GM21526 (cell line): ENCODE results near the gene HIVEP3.

Experiments used
- ATAC-seq: cut with Tn5 transposase; IDR thresholded peaks from one replicate; pipeline ENCODE4 v1.9.1; 2021; ENCODE audit warnings: moderate library complexity; ENCODE audit not compliant: unreplicated experiment, low FRiP score

Gene HIVEP3

DNA sequence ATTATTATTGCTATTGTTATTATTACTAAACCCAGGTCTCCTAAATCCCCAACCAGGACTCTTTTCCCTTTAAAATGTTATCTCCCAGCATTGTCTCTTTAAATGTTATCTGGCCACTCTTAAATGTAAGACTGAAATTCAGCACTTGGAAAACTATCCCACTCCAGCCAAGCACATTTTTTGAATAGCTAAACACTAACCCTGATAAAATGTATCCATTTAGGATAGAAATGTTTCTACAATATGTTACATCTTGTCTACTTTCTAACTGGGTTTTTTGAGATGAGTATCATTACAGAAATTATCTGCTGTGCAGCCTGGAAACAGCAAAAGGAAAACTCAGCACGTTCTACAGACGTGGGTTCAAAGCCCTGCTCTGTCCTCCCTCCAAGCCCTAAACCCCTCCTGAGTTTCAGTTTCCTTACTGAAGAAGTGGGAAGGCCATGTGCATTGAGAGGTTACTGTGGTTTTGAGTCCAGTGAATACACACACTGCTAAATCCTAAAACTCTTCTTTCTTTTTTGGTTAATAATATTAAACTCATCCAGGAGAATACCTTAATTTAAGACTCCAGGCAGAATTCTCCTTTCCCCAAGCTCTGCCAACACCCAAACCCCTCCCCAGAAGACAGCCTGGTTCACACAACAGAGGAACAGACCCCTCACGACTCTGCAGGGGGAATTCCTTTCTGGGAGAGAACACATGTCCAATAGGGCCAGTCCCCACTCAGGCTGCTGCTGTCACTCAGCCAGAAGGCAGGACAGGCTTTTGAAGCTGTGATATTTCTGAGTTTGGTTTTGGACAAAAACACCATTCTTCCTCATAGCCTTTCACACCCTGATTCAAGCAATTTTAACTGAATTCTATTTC lies 41.9 kb downstream of the HIVEP3 start:
- no peak for ATAC-seq

- no peak for ATAC-seq
These were observed 43.2 kb downstream of the HIVEP3 start for GRCh38 chr1:41875487-41875886.

GRCh38 chr1:41874903-41875411 lies 43.8 kb downstream of the HIVEP3 start:
- no peak for ATAC-seq

- no peak for ATAC-seq
These were observed 44.5 kb downstream of the HIVEP3 start for GRCh38 chr1:41874151-41874719.

- no peak for ATAC-seq
These were observed 46.6 kb downstream of the HIVEP3 start for GRCh38 chr1:41872074-41872473.

DNA sequence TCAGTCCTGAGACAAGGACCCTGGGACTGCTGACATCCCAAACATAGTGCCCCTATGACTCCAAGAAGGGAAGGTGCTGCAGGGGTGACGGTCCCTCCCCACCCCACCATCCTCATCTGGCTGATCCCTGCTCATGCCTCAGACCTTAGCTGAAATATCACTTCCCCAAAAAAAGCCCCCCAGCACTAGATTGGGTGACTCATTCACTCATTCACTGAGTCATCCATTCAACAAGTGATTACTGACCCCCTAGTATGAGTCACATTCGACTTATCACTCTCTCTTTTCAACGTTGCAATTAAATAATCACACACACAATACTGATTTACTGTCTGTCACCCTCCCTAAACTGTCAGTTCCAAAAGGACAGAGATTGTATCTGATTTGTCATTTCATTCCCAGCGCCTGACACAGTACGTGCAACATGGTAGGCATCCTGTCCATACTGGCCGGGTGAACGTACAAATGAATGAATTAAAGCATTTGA lies 48.6 kb downstream of the HIVEP3 start:
- ATAC-seq: no peak

GRCh38 chr1:41868241-41868998 lies 50.3 kb downstream of the HIVEP3 start:
- peak; percentile 82 for ATAC-seq

GRCh38 chr1:41866285-41866684 lies 52.4 kb downstream of the HIVEP3 start:
- no peak for ATAC-seq

- ATAC-seq: no peak
These were observed 54.2 kb downstream of the HIVEP3 start for GRCh38 chr1:41864471-41865040.

DNA sequence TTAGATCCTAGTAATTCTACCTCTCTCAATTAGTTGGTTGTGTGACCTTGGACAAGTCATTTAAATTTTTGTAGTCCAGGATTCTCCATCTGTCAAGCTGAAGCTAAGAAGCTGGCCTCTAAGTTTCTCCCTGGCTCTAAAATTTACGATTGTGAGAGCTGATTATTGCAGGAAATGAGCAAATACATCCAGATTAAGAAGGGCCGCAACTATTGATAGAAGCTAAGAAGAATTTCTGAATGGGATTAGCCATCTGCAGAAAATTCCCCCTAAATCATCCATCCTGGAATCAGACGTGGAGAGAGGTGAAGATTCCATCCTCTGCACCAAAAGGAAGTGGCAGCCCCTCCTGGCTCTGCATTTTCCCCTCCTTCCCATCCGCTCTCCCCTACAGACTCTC lies 55.0 kb downstream of the HIVEP3 start:
- no peak for ATAC-seq

DNA sequence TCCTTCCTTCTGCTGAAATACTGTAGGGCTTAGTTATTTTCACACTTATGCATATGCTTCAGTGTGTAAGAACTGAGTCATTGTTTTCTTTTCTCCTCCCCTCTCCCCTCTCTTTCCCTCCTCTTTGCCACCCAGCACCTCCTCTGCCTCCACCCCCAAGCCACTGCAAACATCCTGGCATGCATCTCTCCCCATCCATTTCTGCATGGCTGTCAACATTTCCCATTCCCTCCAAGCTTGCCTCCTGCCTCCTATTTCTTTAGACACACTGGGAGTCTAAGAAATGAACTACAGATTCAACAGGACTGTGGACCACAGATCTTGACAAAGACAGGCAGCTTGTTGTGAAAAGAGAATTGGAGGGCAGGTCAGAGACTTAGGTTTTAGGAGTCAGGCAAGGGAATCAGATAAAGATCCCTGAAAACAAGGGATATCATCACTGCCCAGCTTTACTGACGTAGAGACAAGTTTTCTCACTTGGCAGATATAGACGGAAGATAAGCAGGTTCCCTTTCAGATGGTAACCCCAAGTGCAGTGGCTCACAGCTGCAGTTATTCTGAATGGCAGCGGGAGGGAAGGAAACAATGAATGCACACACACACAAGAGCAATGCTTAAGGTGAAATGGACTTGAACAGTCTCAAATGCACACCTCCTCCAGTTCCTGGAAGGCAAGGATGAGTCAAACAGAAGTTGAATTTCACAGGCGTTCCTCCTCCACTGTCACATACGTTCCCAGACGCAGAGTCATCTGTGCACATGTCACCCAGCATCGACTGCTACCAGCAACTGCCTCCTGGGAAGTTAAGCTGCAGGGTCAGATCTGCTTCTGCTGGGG lies 56.1 kb downstream of the HIVEP3 start:
- no peak for ATAC-seq

- ATAC-seq: no peak
These were observed 57.0 kb downstream of the HIVEP3 start for GRCh38 chr1:41861535-41862383.

DNA sequence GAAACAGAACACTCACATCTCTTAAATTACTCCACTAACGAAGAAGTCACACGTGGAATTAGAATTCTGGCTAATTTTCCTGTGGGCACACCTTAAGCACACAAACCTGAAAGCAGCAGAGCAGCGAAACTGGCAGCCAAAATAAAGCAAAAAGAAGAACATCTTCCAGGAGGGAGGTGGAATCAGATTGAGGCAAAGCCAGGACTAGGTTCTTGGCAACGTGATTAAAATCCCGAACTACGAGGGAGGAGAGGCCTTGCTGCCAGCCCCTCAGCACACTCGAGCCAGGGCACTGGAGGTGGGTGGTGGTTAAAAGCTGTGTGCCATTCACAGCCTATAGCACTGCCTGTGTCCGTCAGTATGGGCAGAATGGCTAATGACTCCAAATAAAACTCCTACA lies 58.0 kb downstream of the HIVEP3 start:
- no peak for ATAC-seq

DNA sequence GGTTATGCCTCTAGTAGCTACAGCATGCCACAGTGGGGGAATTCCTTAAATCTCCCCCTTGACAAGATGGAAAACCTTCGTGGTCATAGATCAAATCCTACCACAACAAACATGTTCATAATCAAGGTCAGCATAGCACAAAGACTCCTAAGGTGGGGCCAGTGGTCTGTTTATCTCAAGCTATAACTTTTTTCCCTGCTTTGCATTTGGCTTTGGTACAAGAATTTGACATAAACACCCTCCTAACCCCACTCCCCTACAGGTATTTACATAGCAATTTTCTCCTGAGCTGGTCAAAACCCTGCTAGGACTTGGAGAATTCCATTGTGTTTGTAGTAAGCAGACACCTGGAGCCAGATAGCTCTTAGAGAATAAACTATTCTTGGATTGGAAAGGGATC lies 58.5 kb downstream of the HIVEP3 start:
- ATAC-seq: no peak

DNA sequence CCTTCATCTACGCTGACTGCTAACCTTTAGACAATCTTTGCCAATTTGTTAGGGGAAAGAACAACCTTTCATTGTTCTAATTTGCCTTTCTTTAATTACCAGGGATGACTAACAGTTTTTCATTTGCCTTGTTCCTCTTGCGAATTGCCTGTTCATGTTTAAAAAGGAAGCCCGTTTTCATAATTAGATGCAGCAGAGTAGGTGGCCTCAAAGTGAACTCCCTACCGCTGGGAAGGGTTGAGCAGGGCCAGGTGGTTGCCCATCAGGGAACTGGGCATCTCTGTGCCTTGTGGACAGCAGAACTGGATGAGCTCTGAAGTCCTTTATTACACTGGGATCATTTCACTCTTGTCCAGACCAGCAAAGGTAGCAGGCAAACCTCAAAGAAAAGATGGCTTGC lies 59.0 kb downstream of the HIVEP3 start:
- ATAC-seq: no peak

GRCh38 chr1:41856944-41857285 lies 61.8 kb downstream of the HIVEP3 start:
- no peak for ATAC-seq

- no peak for ATAC-seq
These were observed 62.4 kb downstream of the HIVEP3 start for GRCh38 chr1:41856151-41856943.

DNA sequence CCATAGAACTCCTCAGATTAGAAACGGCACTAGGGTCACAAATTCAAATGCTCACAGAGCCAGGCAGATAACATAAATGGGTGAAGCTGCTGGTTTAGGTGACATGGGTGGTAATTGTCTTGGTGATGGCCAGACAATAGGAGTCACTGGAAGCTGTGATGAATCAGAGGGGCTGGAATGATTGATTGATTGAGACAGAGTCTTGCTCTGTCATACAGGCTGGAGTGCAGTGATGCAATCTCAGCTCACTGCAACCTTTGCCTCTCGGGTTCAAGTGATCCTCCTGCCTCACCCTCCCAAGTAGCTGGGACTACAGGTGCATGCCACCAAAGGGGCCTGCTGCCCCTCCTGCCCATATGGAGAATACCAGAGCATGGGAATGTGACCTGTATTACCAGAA lies 63.0 kb downstream of the HIVEP3 start:
- ATAC-seq: no peak
